Upper lobe of left lung (tissue), 4 donors: ENCODE results near the gene ZFHX3.

ENCODE experiments used
- CTCF ChIP-seq, 6 experiments: fragments of 450-650 bp in 4 of 6; fragments of 200-600 bp in 2 of 6; sonication (generic) in 2 of 6; IDR thresholded peaks; one replicate each; pipeline ENCODE4 v1.5.1; 2016 to 2019; ENCODE audit warnings: antibody characterized with exemption in 6 of 6
- POLR2A ChIP-seq, 4 donors: fragments of 450-650 bp; IDR thresholded peaks; one replicate each; pipeline ENCODE4 v1.5.1; 2016 to 2017; ENCODE audit warnings: antibody characterized with exemption in 4 of 4, mild to moderate bottlenecking in 2 of 4
- POLR2AphosphoS5 ChIP-seq, 2 donors: sonication (generic); formaldehyde crosslinking; IDR thresholded peaks; one replicate each; pipeline ENCODE4 v1.5.1; 2017; ENCODE audit warnings: antibody characterized with exemption in 2 of 2

GRCh38 chr16:72783716-72784318 is 264.1 kb downstream of the ZFHX3 start:
- TF ChIP-seq CTCF (IDR thresholded peaks at IDR 0.05) (no peak), POLR2AphosphoS5 (IDR thresholded peaks at IDR 0.05) (no peak), POLR2A (IDR thresholded peaks at IDR 0.05) (no peak)
